HEK293T (cell line): Measurements from ENCODE around the gene IL4.

Experiments used
- BHLHE40 ChIP-seq: fragments of 450-650 bp; IDR thresholded peaks from 2 replicates; pipeline ENCODE4 v1.6.1; 2016; ENCODE audit warnings: mild to moderate bottlenecking, moderate library complexity, borderline replicate concordance
- CTBP1 ChIP-seq: fragments of 450-650 bp; IDR thresholded peaks from 2 replicates; pipeline ENCODE4 v1.6.1; 2016; ENCODE audit warnings: borderline replicate concordance
- FOXA1 ChIP-seq: fragments of 450-650 bp; IDR thresholded peaks from 2 replicates; pipeline ENCODE4 v1.6.1; 2016; ENCODE audit warnings: mild to moderate bottlenecking
- FOXK2 ChIP-seq: fragments of 450-650 bp; IDR thresholded peaks from 2 replicates; pipeline ENCODE4 v1.6.1; 2016; ENCODE audit warnings: mild to moderate bottlenecking
- L3MBTL2 ChIP-seq: fragments of 450-650 bp; conservative IDR thresholded peaks from 2 replicates; pipeline ENCODE4 v1.6.1; 2016; ENCODE audit warnings: mild to moderate bottlenecking
- LEF1 ChIP-seq: fragments of 450-650 bp; IDR thresholded peaks from 2 replicates; pipeline ENCODE4 v1.6.1; 2017; ENCODE audit warnings: mild to moderate bottlenecking, borderline replicate concordance
- NFRKB ChIP-seq: fragments of 450-650 bp; IDR thresholded peaks from 2 replicates; pipeline ENCODE4 v1.6.1; 2016; ENCODE audit warnings: mild to moderate bottlenecking, moderate library complexity
- SP1 ChIP-seq: fragments of 450-650 bp; IDR thresholded peaks from 2 replicates; pipeline ENCODE4 v1.6.1; 2017
- SUZ12 ChIP-seq: fragments of 450-650 bp; IDR thresholded peaks from 2 replicates; pipeline ENCODE4 v1.6.1; 2016; ENCODE audit warnings: mild to moderate bottlenecking
- TARDBP ChIP-seq: fragments of 450-650 bp; IDR thresholded peaks from 2 replicates; pipeline ENCODE4 v1.6.1; 2016
- ZNF384 ChIP-seq: fragments of 450-650 bp; IDR thresholded peaks from 2 replicates; pipeline ENCODE4 v1.6.1; 2016

- no peak for TF ChIP-seq ZNF384
- TF ChIP-seq SP1: no peak
- no peak for TF ChIP-seq LEF1
- TF ChIP-seq FOXK2: no peak
- no peak for TF ChIP-seq BHLHE40
- TF ChIP-seq L3MBTL2: no peak
- no peak for TF ChIP-seq FOXA1
- no peak for TF ChIP-seq SUZ12
- TF ChIP-seq NFRKB: no peak
- TF ChIP-seq CTBP1: no peak
- TF ChIP-seq TARDBP: no peak
Observed at GRCh38 chr5:132667309-132667708, 6.5 kb upstream of the IL4 start.
